Hepatocyte (in vitro differentiated cells): Measurements from ENCODE around the gene PCDHGA6. TPM values are rescaled to one million over a fixed set of nuclear protein-coding genes. Genes with fewer than 3 reads are reported as not detected.
"Not testable (repeated sequence)": the region's sequence is repeated elsewhere in the genome, so short reads cannot be mapped to it uniquely, and the experiment has no call there.

Source experiments
- DNase-seq: peaks from one replicate; pipeline ENCODE4 v3.0.0-alpha.2; 2016; ENCODE audit warnings: low spot score
- H2AFZ ChIP-seq: fragments of 200-600 bp; sonication (generic); 2 replicates; pipeline ENCODE4 v1.6.0; 2016; ENCODE audit warnings: antibody characterized with exemption, mild to moderate bottlenecking
- H3K27ac ChIP-seq: fragments of 200-600 bp; sonication (generic); 2 replicates; pipeline ENCODE4 v1.5.1; 2016; ENCODE audit warnings: mild to moderate bottlenecking
- H3K27me3 ChIP-seq: fragments of 200-600 bp; sonication (generic); 2 replicates; pipeline ENCODE4 v1.6.1; 2016
- H3K36me3 ChIP-seq: fragments of 200-600 bp; sonication (generic); replicated peaks from 2 replicates; pipeline ENCODE4 v1.5.1; 2016; ENCODE audit warnings: low read depth; ENCODE audit not compliant: insufficient read depth
- H3K4me1 ChIP-seq: fragments of 200-600 bp; sonication (generic); 2 replicates; pipeline ENCODE4 v1.5.1; 2016; ENCODE audit warnings: mild to moderate bottlenecking, moderate library complexity; ENCODE audit not compliant: insufficient read depth
- H3K4me2 ChIP-seq: fragments of 200-600 bp; sonication (generic); 2 replicates; pipeline ENCODE4 v1.6.0; 2016
- H3K4me3 ChIP-seq: fragments of 200-600 bp; sonication (generic); 2 replicates; pipeline ENCODE4 v1.5.1; 2016; ENCODE audit warnings: mild to moderate bottlenecking
- H3K79me2 ChIP-seq: fragments of 200-600 bp; sonication (generic); 2 replicates; pipeline ENCODE4 v1.6.0; 2017; ENCODE audit warnings: mild to moderate bottlenecking
- H3K9me2 ChIP-seq: fragments of 200-600 bp; sonication (generic); replicated peaks from 2 replicates; pipeline ENCODE4 v1.6.0; 2017; ENCODE audit warnings: mild to moderate bottlenecking; ENCODE audit not compliant: insufficient read depth
- H3K9me3 ChIP-seq: fragments of 200-600 bp; sonication (generic); 2 replicates; pipeline ENCODE4 v1.5.1; 2016; ENCODE audit warnings: low read depth, mild to moderate bottlenecking
- H4K20me1 ChIP-seq: fragments of 200-600 bp; sonication (generic); 2 replicates; pipeline ENCODE4 v1.6.0; 2016; ENCODE audit warnings: mild to moderate bottlenecking; ENCODE audit not compliant: insufficient read depth, poor library complexity, severe bottlenecking
- CTCF ChIP-seq: fragments of 200-600 bp; sonication (generic); IDR thresholded peaks from 2 replicates; pipeline ENCODE4 v1.5.1; 2016; ENCODE audit warnings: antibody characterized with exemption, mild to moderate bottlenecking; ENCODE audit not compliant: poor library complexity
- EZH2 ChIP-seq: fragments of 200-600 bp; sonication (generic); IDR thresholded peaks from 2 replicates; pipeline ENCODE4 v1.6.1; 2016; ENCODE audit warnings: antibody characterized with exemption, mild to moderate bottlenecking, borderline replicate concordance
- EZH2phosphoT487 ChIP-seq: fragments of 200-600 bp; sonication (generic); IDR thresholded peaks from one replicate; pipeline ENCODE4 v1.6.1; 2018; ENCODE audit warnings: antibody characterized with exemption, mild to moderate bottlenecking, low read depth, moderate library complexity; ENCODE audit not compliant: unreplicated experiment, severe bottlenecking
- WGBS: methylation state at CpG from one replicate; pipeline ENCODE4 v1.1.6; 2016; ENCODE audit warnings: low lambda C conversion rate; ENCODE audit errors: missing lambda C conversion rate; 5-methylcytosine and 5-hydroxymethylcytosine counted together
- polyA plus RNA-seq: library from polyadenylated mRNA; unstranded; fragments of >200 nt; fragmentation: Nextera tagmentation; extraction: Ambion mirVana; gene quantifications from 2 replicates; pipeline ENCODE4 v1.2.1, GENCODE V29; 2016
- total RNA-seq: library from RNA; depleted of rRNA; stranded (reverse); fragments of >200 nt; gene quantifications from 2 replicates; pipeline ENCODE4 v1.2.3, GENCODE V29; 2014

Gene PCDHGA6
- total and polyA plus RNA-seq, 2 experiments from 2014 or later, result 0.11 TPM; not detected in 1

- DNase-seq, result no peak
- Histone ChIP-seq H3K27me3 (no peaks in the 10 kb centered on the region), H3K79me2 (no peaks in the 10 kb centered on the region), H3K9me3 (peaks cover 3% of the 10 kb centered on the region), H3K9me2 (no peaks in the 10 kb centered on the region), H3K4me1 (no peaks in the 10 kb centered on the region), H2AFZ (no peak within 1 kb of the TSS), H3K4me2 (no peak within 1 kb of the TSS), H3K4me3 (no peak within 1 kb of the TSS), H3K27ac (no peak within 1 kb of the TSS), H3K36me3 (no peaks in the 10 kb centered on the region), H4K20me1 (no peaks in the 10 kb centered on the region)
- 88% methylated on average over 21 of the region's 21 CpGs for WGBS
- TF ChIP-seq EZH2phosphoT487 (no peak), EZH2 (no peak), CTCF (no peak)
Measured at GRCh38 chr5:141330299-141331080, 43.2 kb upstream of the PCDHGA6 start, which contains the start of gene PCDHGA1. PCDHGA1 (plus strand) TSS chr5:141330514.

- H4K20me1 ChIP-seq, H3K79me2 ChIP-seq, H3K9me2 ChIP-seq, H3K4me2 ChIP-seq, H2AFZ ChIP-seq, H3K36me3 ChIP-seq, H3K4me1 ChIP-seq, H3K9me3 ChIP-seq, H3K27ac ChIP-seq, H3K27me3 ChIP-seq, DNase-seq, H3K4me3 ChIP-seq: not testable (repeated sequence)
- 98% methylated on average over 38 of the region's 39 CpGs for WGBS
Measured at GRCh38 chr5:141332571-141332970, 41.1 kb upstream of the PCDHGA6 start.

- Histone ChIP-seq H3K27ac (no peak within 1 kb of the TSS), H2AFZ (no peak within 1 kb of the TSS), H3K9me3 (peaks cover 3% of the 10 kb centered on the region), H3K27me3 (no peaks in the 10 kb centered on the region), H3K4me1 (no peaks in the 10 kb centered on the region), H4K20me1 (no peaks in the 10 kb centered on the region), H3K9me2 (no peaks in the 10 kb centered on the region), H3K4me2 (no peak within 1 kb of the TSS), H3K36me3 (no peaks in the 10 kb centered on the region), H3K4me3 (no peak within 1 kb of the TSS), H3K79me2 (no peaks in the 10 kb centered on the region)
- DNase-seq, result no peak
- TF ChIP-seq EZH2phosphoT487, result no peak
- WGBS, result 84% methylated on average over 27 of the region's 27 CpGs
Measured at GRCh38 chr5:141338538-141339306, 35.0 kb upstream of the PCDHGA6 start, which contains the start of gene PCDHGA2. PCDHGA2 (plus strand) TSS chr5:141338760.

- H3K9me3 ChIP-seq, result not testable (repeated sequence)
Measured at GRCh38 chr5:141340781-141341354, 32.8 kb upstream of the PCDHGA6 start.

More at GRCh38 chr5:141340781-141341354, 32.8 kb upstream of the PCDHGA6 start:
- not testable (repeated sequence) for H3K4me2 ChIP-seq, H3K79me2 ChIP-seq, H3K27ac ChIP-seq, H3K36me3 ChIP-seq, H3K4me3 ChIP-seq, H3K27me3 ChIP-seq, H2AFZ ChIP-seq, H3K4me1 ChIP-seq, DNase-seq, H3K9me2 ChIP-seq, H4K20me1 ChIP-seq
- WGBS, result 95% methylated on average over 29 of the region's 45 CpGs
